Gastrocnemius medialis (tissue), 4 donors: ENCODE results near the gene PRPF18.

ENCODE experiments used
- POLR2A ChIP-seq, 2 donors: fragments of 450-650 bp; IDR thresholded peaks; one replicate each; pipeline ENCODE4 v1.6.1; 2017; ENCODE audit warnings: antibody characterized with exemption in 2 of 2, mild to moderate bottlenecking in 2 of 2, moderate library complexity in 2 of 2
- TF ChIP-seq, protein P1 (sequence below), 5 experiments: fragments of 450-650 bp in 3 of 5; fragments of 200-600 bp in 2 of 5; sonication (generic) in 2 of 5; IDR thresholded peaks in 4 of 5; conservative IDR thresholded peaks in 1 of 5; 1 replicate in 4 of 5; 2 replicates in 1 of 5; pipeline ENCODE4 v1.5.1; 2016 to 2019; ENCODE audit warnings: antibody characterized with exemption in 5 of 5, mild to moderate bottlenecking in 3 of 5, moderate library complexity in 3 of 5

DNA sequence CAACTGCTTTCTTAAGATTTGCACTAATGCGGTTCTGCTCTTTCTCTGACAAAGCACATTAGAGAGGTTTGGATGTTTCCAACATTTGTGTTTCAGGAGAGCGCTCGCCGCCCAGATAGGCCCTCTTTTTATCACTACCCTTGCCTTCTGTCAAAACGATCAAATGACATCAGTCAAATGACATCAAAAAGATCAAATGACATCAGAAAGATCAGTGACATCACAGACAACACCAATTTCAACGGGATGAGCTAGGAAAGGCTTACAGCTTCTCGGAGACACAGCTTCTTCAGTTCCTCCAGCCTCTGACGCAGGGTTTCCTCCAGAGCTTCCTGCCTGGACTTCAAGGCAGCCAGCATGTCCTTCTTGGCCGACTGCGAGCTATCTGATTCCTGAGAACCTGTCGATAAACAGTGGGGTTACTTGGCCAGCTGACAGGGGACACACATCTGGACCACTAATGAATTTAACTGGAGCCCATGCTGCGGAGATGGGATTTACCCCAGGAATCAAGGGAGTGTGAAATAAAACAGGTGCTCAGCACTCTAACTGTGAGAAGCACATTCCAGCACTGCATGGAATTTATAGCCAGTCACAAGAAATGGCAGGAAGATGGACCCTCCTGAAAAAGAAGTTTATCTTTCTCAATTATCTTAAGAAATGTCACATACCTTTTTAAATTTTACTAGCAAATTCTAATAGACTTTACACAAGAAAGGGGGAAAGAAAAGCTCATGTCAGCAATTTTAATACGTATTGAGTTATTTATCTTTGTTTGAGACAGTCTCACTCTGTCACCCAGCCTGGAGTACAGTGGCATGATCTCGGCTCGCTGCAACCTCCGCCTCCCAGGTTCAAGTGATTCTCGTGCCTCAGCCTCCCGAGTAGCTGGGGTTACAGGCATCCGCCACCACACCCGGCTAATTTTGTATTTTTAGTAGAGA lies 88.2 kb downstream of the PRPF18 start:
- TF ChIP-seq, protein P1, sequence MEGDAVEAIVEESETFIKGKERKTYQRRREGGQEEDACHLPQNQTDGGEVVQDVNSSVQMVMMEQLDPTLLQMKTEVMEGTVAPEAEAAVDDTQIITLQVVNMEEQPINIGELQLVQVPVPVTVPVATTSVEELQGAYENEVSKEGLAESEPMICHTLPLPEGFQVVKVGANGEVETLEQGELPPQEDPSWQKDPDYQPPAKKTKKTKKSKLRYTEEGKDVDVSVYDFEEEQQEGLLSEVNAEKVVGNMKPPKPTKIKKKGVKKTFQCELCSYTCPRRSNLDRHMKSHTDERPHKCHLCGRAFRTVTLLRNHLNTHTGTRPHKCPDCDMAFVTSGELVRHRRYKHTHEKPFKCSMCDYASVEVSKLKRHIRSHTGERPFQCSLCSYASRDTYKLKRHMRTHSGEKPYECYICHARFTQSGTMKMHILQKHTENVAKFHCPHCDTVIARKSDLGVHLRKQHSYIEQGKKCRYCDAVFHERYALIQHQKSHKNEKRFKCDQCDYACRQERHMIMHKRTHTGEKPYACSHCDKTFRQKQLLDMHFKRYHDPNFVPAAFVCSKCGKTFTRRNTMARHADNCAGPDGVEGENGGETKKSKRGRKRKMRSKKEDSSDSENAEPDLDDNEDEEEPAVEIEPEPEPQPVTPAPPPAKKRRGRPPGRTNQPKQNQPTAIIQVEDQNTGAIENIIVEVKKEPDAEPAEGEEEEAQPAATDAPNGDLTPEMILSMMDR (IDR thresholded peaks at IDR 0.05 in 4 of 5, conservative IDR thresholded peaks at IDR 0.05 in 1 of 5): no peak
- no peak for TF ChIP-seq POLR2A (IDR thresholded peaks at IDR 0.05)
